ENCODE measurements around the gene NTF4. TPM values are rescaled to one million over a fixed set of nuclear protein-coding genes. Genes with fewer than 3 reads are reported as not detected.

Gene NTF4
- total and polyA plus RNA-seq, 2 of the 13 experiments (the other 11 are each of a cell fraction or from before 2014, with no cell fraction given), result not detected

DNA sequence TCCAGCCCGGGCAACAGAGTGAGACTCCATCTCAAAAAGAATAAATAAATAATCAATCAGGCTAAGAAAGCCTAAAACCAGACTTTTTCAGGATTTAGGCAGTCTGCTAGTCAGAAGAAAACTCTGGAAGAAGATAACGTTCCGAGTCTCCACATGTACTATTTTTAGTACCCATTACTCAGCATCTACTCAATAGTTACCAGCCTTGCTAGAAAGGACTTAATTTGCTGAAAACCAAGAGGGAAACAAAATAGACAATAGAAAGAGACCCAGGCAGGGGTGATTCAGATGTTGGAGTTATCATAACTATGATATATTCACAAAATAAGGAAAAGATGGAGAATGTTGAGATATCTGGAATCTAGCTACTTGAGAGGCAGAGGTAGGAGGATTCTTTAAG is 45.9 kb upstream of the NTF4 start:
- Histone ChIP-seq H3K79me2 (ENCODE audit: insufficient read depth, low read length) (no peaks in the 10 kb centered on the region), H3K4me2 (ENCODE audit: low read depth, low read length) (no peak overlapping the region), H2AFZ (ENCODE audit: low read length) (no peak overlapping the region), H3K27ac (ENCODE audit: extremely low read length, insufficient read depth, low read length) (no peak overlapping the region), H3K9me3 (ENCODE audit: low read length) (no peaks in the 10 kb centered on the region), H3K4me3 (replicated peaks in 1 of 3; ENCODE audit: insufficient read depth in 1 of 3, low read depth in 2 of 3, low read length in 3 of 3) (no peak overlapping the region), H3K4me1 (ENCODE audit: insufficient read depth, low read length) (peaks cover 22% of the 10 kb centered on the region), H3K9ac (ENCODE audit: insufficient read depth, low read depth, low read length) (no peak overlapping the region), H3K36me3 (replicated peaks in 1 of 2; ENCODE audit: control insufficient read depth in 1 of 2, insufficient read depth in 2 of 2, low read length in 2 of 2) (peaks cover 9 to 38% of the 10 kb centered on the region in 2 experiments; a peak in 4 of 5 replicates), H3K27me3 (ENCODE audit: control insufficient read depth in 1 of 2, insufficient read depth in 2 of 2, low read length in 2 of 2) (no peaks in the 10 kb centered on the region), H4K20me1 (ENCODE audit: insufficient read depth, low read length) (peaks cover 17% of the 10 kb centered on the region)
- ATAC-seq (no peak), FAIRE-seq (no peak), DNase-seq (ENCODE audit: low spot score) (no peak)
- intact Hi-C loops (cut with micrococcal nuclease; ENCODE audit: unreplicated experiment), result no loop called here
- ChIA-PET CTCF (ENCODE audit: low intra/inter-chr PET ratio, low total read pairs) (no interaction called here), POLR2A (no interaction called here)
- BruUV-seq (replicated peaks), result no TSS peak
- in situ Hi-C loops (cut with HindIII; ENCODE audit: extremely low pct_ligation_motif_present, low pct_unique_long_range_greater_than_20kb), result no loop called here
- WGBS (ENCODE audit: low lambda C conversion rate), result 96% methylated on average over 3 of the region's 3 CpGs
- no peak for TF ChIP-seq ZNF713 (CRISPR knock-in tag; IDR thresholded peaks at IDR 0.05)
- no peak for TF ChIP-seq ZNF644 (CRISPR knock-in tag; IDR thresholded peaks at IDR 0.05; ENCODE audit: low read depth)
- TF ChIP-seq HNRNPL (IDR thresholded peaks at IDR 0.05; ENCODE audit: low read depth, low read length), result no peak
- TF ChIP-seq ZNF614 (CRISPR knock-in tag; IDR thresholded peaks at IDR 0.05; ENCODE audit: borderline replicate concordance), result no peak
- TF ChIP-seq SSRP1 (CRISPR knock-in tag; IDR thresholded peaks at IDR 0.05), result no peak
- TF ChIP-seq, protein P1, sequence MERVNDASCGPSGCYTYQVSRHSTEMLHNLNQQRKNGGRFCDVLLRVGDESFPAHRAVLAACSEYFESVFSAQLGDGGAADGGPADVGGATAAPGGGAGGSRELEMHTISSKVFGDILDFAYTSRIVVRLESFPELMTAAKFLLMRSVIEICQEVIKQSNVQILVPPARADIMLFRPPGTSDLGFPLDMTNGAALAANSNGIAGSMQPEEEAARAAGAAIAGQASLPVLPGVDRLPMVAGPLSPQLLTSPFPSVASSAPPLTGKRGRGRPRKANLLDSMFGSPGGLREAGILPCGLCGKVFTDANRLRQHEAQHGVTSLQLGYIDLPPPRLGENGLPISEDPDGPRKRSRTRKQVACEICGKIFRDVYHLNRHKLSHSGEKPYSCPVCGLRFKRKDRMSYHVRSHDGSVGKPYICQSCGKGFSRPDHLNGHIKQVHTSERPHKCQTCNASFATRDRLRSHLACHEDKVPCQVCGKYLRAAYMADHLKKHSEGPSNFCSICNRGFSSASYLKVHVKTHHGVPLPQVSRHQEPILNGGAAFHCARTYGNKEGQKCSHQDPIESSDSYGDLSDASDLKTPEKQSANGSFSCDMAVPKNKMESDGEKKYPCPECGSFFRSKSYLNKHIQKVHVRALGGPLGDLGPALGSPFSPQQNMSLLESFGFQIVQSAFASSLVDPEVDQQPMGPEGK (CRISPR knock-in tag; IDR thresholded peaks at IDR 0.05), result no peak
- no peak for TF ChIP-seq ZNF180 (CRISPR knock-in tag; IDR thresholded peaks at IDR 0.05; ENCODE audit: borderline replicate concordance, low read depth)
- no peak for TF ChIP-seq TOPORS (CRISPR knock-in tag; IDR thresholded peaks at IDR 0.05)
- no peak for TF ChIP-seq BRD4 (CRISPR knock-in tag; IDR thresholded peaks at IDR 0.05)

Data from HepG2 (cell line).